Coronary artery (tissue), 2 donors: ENCODE measurements around the gene SERPINE2.

Experiments used
- DNase-seq: peaks from one replicate; pipeline ENCODE4 v3.0.0-alpha.2; 2017; ENCODE audit warnings: low spot score
- H3K27ac ChIP-seq, 2 donors: fragments of 200-600 bp; sonication (generic); one replicate each; pipeline ENCODE4 v1.5.1; 2016 to 2019
- H3K4me3 ChIP-seq: fragments of 200-600 bp; sonication (generic); 2 replicates; pipeline ENCODE4 v1.5.1; 2016; ENCODE audit warnings: mild to moderate bottlenecking, moderate library complexity
- TF ChIP-seq, protein P1 (sequence below): fragments of 200-600 bp; sonication (generic); IDR thresholded peaks from one replicate; pipeline ENCODE4 v1.5.1; 2019; ENCODE audit warnings: antibody characterized with exemption

The SERPINE2 gene

DNA sequence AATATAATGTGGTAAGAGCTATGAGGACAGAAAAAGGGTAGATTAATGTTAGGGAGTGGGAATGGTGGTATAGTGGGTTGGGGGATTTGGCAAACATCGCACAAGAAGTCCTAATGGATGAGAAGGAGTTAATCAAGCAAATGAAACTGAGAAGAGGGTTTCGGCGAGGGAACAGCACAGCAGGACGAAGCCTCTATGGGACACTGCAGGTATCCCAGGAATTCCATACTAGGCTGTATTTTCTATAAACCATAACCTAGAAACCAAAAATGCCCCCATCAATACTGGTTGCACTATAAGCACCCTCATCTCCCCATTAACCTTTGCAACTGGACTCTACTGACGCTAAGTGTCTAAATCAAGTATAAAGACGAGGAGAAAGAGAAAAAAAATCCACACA is 104.2 kb downstream of the SERPINE2 start:
- no peak for DNase-seq
- Histone ChIP-seq H3K4me3 (no peak overlapping the region), H3K27ac (no peak overlapping the region)
- TF ChIP-seq, protein P1, sequence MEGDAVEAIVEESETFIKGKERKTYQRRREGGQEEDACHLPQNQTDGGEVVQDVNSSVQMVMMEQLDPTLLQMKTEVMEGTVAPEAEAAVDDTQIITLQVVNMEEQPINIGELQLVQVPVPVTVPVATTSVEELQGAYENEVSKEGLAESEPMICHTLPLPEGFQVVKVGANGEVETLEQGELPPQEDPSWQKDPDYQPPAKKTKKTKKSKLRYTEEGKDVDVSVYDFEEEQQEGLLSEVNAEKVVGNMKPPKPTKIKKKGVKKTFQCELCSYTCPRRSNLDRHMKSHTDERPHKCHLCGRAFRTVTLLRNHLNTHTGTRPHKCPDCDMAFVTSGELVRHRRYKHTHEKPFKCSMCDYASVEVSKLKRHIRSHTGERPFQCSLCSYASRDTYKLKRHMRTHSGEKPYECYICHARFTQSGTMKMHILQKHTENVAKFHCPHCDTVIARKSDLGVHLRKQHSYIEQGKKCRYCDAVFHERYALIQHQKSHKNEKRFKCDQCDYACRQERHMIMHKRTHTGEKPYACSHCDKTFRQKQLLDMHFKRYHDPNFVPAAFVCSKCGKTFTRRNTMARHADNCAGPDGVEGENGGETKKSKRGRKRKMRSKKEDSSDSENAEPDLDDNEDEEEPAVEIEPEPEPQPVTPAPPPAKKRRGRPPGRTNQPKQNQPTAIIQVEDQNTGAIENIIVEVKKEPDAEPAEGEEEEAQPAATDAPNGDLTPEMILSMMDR = no peak

DNA sequence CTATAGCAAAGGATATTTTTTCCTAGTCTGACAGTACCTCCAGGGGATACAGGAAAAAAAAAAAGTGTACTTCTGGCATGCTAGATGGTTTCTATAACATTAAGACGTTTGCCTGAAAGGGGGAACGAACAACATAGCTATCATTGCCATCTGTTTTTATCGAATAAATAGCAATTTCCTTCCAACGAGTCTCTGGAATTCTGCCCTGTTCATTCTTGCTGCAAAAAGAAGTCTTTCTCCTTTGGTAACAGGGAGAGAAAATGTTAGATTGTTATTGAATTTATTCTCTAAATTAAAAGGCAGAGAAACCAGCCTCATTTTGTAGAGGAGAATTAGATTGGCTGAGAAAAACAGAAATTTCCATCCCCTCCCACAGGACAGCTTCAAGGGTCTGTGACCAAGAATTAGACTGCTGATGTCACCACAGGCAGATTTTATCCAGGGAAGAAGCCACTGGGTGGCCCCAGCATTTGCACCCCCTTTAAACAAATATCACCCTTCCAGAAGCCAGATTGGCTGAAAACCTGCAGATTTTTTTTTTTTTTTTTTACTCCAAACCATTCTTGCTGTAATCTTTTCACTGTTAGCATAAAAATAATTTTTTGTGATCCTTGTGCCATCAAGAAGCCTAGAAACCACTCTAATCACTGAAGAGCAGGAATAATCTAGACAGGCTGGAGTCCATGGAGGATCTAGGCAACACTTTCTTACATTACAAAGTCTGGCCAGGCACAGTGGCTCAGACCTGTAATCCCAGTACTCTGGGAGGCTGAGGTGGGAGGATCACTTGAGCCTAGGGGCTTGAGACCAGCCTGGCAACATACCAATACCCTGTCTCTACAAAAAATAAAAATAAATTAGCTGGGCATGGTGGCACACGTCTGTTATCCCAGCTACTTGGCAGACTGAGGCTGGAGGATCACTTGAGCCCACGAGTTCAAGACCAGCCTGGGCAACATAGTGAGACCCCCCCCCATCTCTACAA is 106.0 kb downstream of the SERPINE2 start:
- TF ChIP-seq, protein P1 = no peak
- DNase-seq = no peak
- H3K27ac ChIP-seq = no peak overlapping the region

DNA sequence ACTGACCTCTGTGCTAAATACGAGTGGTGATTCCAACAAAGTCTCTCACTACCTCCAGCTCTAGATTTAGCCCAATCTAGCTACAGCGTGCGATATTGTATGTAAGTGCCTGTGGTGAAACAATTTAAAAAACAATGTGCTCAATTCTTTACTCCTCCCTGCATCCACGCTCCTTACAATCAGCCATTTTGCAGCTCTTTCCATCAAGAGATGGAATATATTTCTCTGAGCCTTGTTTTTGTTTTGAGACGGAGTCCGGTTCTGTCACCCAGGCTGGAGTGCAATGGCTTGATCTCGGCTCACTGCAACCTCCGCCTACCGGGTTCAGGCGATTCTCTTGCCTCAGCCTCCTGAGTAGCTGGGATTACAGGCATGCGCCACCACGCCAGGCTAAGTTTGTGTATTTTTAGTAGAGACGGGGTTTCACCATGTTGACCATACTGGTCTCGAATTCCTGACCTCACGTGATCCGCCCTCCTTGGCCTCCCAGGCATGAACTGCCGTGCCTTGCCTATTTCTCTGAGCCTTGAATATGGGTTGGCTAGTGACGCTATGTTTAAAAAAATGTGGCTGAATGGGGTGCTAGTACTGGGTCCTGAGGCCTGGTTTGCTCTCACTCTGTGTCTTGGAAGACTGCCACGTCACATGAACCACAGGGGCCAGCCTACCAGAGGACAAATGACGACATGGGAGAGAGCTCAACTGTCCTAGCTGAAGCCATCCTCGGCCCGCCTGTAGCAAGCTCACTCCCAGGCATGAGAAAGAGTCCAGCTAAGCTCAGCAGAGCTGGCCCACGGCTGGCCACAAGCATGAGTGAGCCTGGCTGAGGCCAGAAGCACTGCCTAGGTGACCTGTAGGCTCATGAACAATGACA is 108.7 kb downstream of the SERPINE2 start:
- H3K4me3 ChIP-seq = no peak overlapping the region
- no peak overlapping the region for H3K27ac ChIP-seq
- TF ChIP-seq, protein P1 = no peak
- DNase-seq = no peak

More for the DNA sequence above, 106.0 kb downstream of the SERPINE2 start:
- H3K4me3 ChIP-seq = no peak overlapping the region

DNA sequence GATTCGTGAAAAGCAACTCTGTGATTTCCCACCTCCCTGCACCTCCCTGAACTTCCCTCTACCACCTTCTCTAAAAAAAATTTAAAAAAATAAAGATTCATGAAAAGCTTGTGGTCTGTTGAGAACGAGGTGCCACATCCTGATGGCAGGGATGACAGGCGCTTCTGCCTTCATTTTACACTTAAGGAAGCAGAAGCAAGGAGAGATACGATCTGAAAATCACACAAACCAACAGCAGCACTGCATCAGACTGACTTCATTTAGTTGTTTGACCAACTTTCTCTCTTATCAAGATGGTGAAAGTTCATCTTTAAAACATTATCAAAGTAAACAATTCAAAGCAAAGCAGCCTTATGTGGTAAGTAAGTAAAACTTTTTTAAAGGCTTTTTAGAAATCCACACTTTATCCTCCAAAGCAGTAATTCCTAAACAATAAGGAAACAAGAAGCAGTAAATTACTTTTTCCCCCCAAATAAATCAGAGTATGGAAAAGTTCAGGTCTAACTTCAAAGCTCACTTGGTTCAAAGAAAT is 109.4 kb downstream of the SERPINE2 start:
- DNase-seq = no peak
- TF ChIP-seq, protein P1 = no peak
- Histone ChIP-seq H3K27ac (no peak overlapping the region), H3K4me3 (no peak overlapping the region)

DNA sequence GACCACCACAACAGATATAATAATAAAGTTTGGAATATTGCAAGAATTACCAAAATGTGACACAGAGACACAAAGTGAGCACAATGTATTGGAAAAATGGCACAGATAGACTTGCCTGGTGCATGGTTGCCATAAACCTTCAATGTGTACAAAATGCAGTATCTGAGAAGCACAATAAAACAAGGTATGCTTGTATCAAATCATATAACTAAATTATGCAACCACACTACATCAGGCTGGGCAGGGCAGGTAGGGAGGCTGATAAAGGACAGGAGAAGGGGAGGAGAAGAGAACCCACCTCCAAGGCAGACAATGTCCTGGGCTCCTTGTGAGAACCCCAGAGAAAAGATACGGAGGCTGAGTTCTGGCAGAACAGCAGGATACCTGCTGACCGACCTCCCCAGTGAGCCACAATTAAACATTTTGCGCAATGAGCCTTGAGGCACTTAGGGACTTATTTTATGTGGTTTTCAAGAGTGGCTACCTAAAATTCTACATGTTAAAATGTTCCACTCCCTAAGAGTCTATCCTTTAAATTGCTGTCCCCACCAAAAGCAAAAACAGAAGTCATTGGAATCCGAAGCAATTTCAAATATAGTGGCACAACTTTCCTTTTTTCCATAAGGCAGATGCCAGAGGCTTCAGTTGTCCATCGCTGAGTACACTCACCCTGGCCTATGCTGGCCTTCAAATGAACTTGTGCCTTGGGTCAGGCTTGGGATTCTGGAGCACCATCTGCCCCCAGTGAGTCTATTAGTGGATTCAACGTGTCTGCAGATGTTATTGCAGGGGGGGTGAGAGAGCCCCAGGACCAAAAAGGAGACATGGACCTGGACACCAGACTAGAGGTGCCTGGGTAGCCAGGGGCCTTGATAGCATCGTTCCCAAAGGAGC is 110.7 kb downstream of the SERPINE2 start:
- TF ChIP-seq, protein P1 = no peak
- Histone ChIP-seq H3K4me3 (no peak overlapping the region), H3K27ac (no peak overlapping the region)
- no peak for DNase-seq

DNA sequence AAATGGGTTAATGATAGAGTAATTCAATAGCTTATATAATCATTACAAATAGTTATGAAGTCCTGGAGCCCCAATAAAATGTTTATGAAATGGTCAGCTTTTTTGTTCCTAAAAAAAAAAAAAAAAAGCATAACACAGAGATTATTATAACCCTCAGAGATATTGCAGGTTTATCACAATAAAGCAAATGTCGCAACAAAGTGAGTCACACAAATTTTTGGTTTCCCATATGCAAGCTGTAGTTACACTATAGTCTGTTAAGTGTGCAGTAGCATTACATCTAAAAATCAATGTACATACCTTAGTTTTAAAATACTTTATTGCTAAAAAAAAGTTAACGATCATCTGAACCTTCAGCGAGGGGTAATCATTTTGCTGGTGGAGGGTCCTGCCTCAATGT is 114.0 kb downstream of the SERPINE2 start:
- Histone ChIP-seq H3K4me3 (no peak overlapping the region), H3K27ac (no peak overlapping the region)
- no peak for DNase-seq
- TF ChIP-seq, protein P1 = no peak
